Measurements from ENCODE around the gene EIF2S2.

Gene EIF2S2

GRCh38 chr20:34129518-34130162 is 17.6 kb upstream of the EIF2S2 start:
- TF ChIP-seq POLR2A (IDR thresholded peaks at IDR 0.05; ENCODE audit: low read length) (no peak), GATA1 (IDR thresholded peaks at IDR 0.05; ENCODE audit: low read depth, low read length) (no peak)
- peak; percentile 82 to 86 for DNase-seq

GRCh38 chr20:34127792-34128191 is 15.7 kb upstream of the EIF2S2 start:
- peak; percentile 37 to 73 for DNase-seq
- TF ChIP-seq POLR2A (IDR thresholded peaks at IDR 0.05; ENCODE audit: low read length) = no peak
- no peak for TF ChIP-seq GATA1 (IDR thresholded peaks at IDR 0.05; ENCODE audit: low read depth, low read length)

- no peak for DNase-seq
- TF ChIP-seq POLR2A (IDR thresholded peaks at IDR 0.05; ENCODE audit: low read length) = no peak
- TF ChIP-seq GATA1 (IDR thresholded peaks at IDR 0.05; ENCODE audit: low read depth, low read length) = no peak
Observed at GRCh38 chr20:34124469-34125249, 12.6 kb upstream of the EIF2S2 start.

- no peak for DNase-seq
- no peak for TF ChIP-seq POLR2A (IDR thresholded peaks at IDR 0.05; ENCODE audit: low read length)
- TF ChIP-seq GATA1 (IDR thresholded peaks at IDR 0.05; ENCODE audit: low read depth, low read length) = no peak
Observed at GRCh38 chr20:34123309-34123708, 11.3 kb upstream of the EIF2S2 start.

- DNase-seq = no peak
- TF ChIP-seq GATA1 (IDR thresholded peaks at IDR 0.05; ENCODE audit: low read depth, low read length) (no peak), POLR2A (IDR thresholded peaks at IDR 0.05; ENCODE audit: low read length) (no peak)
Observed at GRCh38 chr20:34122274-34122980, 10.4 kb upstream of the EIF2S2 start.

GRCh38 chr20:34120213-34120612 is 8.2 kb upstream of the EIF2S2 start:
- TF ChIP-seq GATA1 (IDR thresholded peaks at IDR 0.05; ENCODE audit: low read depth, low read length) (no peak), POLR2A (IDR thresholded peaks at IDR 0.05; ENCODE audit: low read length) (no peak)

GRCh38 chr20:34115232-34115631 is 3.2 kb upstream of the EIF2S2 start:
- DNase-seq = no peak
- TF ChIP-seq POLR2A (IDR thresholded peaks at IDR 0.05; ENCODE audit: low read length) = no peak

More at GRCh38 chr20:34120213-34120612, 8.2 kb upstream of the EIF2S2 start:
- no peak for DNase-seq

- no peak for DNase-seq
- no peak for TF ChIP-seq POLR2A (IDR thresholded peaks at IDR 0.05; ENCODE audit: low read length)
- no peak for TF ChIP-seq GATA1 (IDR thresholded peaks at IDR 0.05; ENCODE audit: low read depth, low read length)
Observed at GRCh38 chr20:34114809-34115208, 2.8 kb upstream of the EIF2S2 start.

GRCh38 chr20:34112600-34113101 is 608 bp upstream of the EIF2S2 start:
- DNase-seq = peak; percentile 77 to 83
- TF ChIP-seq GATA1 (IDR thresholded peaks at IDR 0.05; ENCODE audit: low read depth, low read length) (no peak), POLR2A (IDR thresholded peaks at IDR 0.05; ENCODE audit: low read length) (no peak)

GRCh38 chr20:34110745-34111641 is 1.1 kb downstream of the EIF2S2 start:
- TF ChIP-seq GATA1 (IDR thresholded peaks at IDR 0.05; ENCODE audit: low read depth, low read length) (no peak), POLR2A (IDR thresholded peaks at IDR 0.05; ENCODE audit: low read length) (no peak)
- peak; percentile 60 to 73 for DNase-seq

GRCh38 chr20:34110025-34110744 is 1.9 kb downstream of the EIF2S2 start:
- DNase-seq = peak in 1 of 2 experiments; percentile 41
- no peak for TF ChIP-seq GATA1 (IDR thresholded peaks at IDR 0.05; ENCODE audit: low read depth, low read length)
- TF ChIP-seq POLR2A (IDR thresholded peaks at IDR 0.05; ENCODE audit: low read length) = no peak

GRCh38 chr20:34109442-34109841 is 2.6 kb downstream of the EIF2S2 start:
- no peak for DNase-seq
- TF ChIP-seq POLR2A (IDR thresholded peaks at IDR 0.05; ENCODE audit: low read length) (no peak), GATA1 (IDR thresholded peaks at IDR 0.05; ENCODE audit: low read depth, low read length) (no peak)

All from erythroblast (primary cell).